ENCODE measurements around the gene FAM210A. TPM values are rescaled to one million over a fixed set of nuclear protein-coding genes. Genes with fewer than 3 reads are reported as not detected.

Gene FAM210A
- total RNA-seq, 1 experiment from 2014 or later = 29.3 TPM

GRCh38 chr18:13626544-13626908 lies 99.8 kb downstream of the FAM210A start:
- Histone ChIP-seq H2AFZ (no peak overlapping the region), H3K79me2 (ENCODE audit: low read depth) (no peaks in the 10 kb centered on the region), H4K20me1 (ENCODE audit: insufficient read depth) (no peaks in the 10 kb centered on the region), H3F3A (ENCODE audit: insufficient read depth, low read depth) (no peaks in the 10 kb centered on the region), H3K4me3 (no peak overlapping the region), H3K36me3 (ENCODE audit: low read depth) (no peaks in the 10 kb centered on the region), H3K4me1 (replicated peaks; ENCODE audit: insufficient read depth) (no peaks in the 10 kb centered on the region), H3K9me2 (ENCODE audit: insufficient read depth) (no peaks in the 10 kb centered on the region), H3K9me3 (ENCODE audit: insufficient read depth, low read depth) (no peaks in the 10 kb centered on the region), H3K27me3 (ENCODE audit: insufficient read depth, low read depth) (peaks cover 67% of the 10 kb centered on the region), H3K27ac (no peak overlapping the region), H3K4me2 (no peak overlapping the region)
- ChIA-PET POLR2A (ENCODE audit: unreplicated experiment) (no interaction called here), CTCF (no interaction called here)
- intact Hi-C loops (cut with micrococcal nuclease; ENCODE audit: unreplicated experiment) = no loop called here
- DNase-seq = no peak
- BruUV-seq (replicated peaks) = no TSS peak
- TF ChIP-seq CTCF (conservative IDR thresholded peaks at IDR 0.05) (no peak), EZH2 (IDR thresholded peaks at IDR 0.05; ENCODE audit: low read depth) (no peak)

GRCh38 chr18:13625843-13626543 lies 100.4 kb downstream of the FAM210A start:
- no peaks in the 10 kb centered on the region for H3K9me2 ChIP-seq (ENCODE audit: insufficient read depth)
- H3K4me1 ChIP-seq (replicated peaks; ENCODE audit: insufficient read depth) = no peaks in the 10 kb centered on the region
- CTCF ChIA-PET = no interaction called here
- no peak overlapping the region for H3K27ac ChIP-seq
- no peaks in the 10 kb centered on the region for H3K79me2 ChIP-seq (ENCODE audit: low read depth)
- POLR2A ChIA-PET (ENCODE audit: unreplicated experiment) = interaction anchor here (0.6 kb wide), 1 partner anchor 320 kb away, joined by 5 read pairs; no protein-coding TSS in a partner anchor
- H3K4me2 ChIP-seq = no peak overlapping the region
- DNase-seq = no peak
- no peak overlapping the region for H2AFZ ChIP-seq
- BruUV-seq (replicated peaks) = no TSS peak
- H3K4me3 ChIP-seq = no peak overlapping the region
- H4K20me1 ChIP-seq (ENCODE audit: insufficient read depth) = no peaks in the 10 kb centered on the region
- H3K36me3 ChIP-seq (ENCODE audit: low read depth) = no peaks in the 10 kb centered on the region
- H3K27me3 ChIP-seq (ENCODE audit: insufficient read depth, low read depth) = peaks cover 69% of the 10 kb centered on the region
- TF ChIP-seq CTCF (conservative IDR thresholded peaks at IDR 0.05) (no peak), EZH2 (IDR thresholded peaks at IDR 0.05; ENCODE audit: low read depth) (no peak)
- intact Hi-C loops (cut with micrococcal nuclease; ENCODE audit: unreplicated experiment) = no loop called here
- no peaks in the 10 kb centered on the region for H3K9me3 ChIP-seq (ENCODE audit: insufficient read depth, low read depth)
- no peaks in the 10 kb centered on the region for H3F3A ChIP-seq (ENCODE audit: insufficient read depth, low read depth)

- Histone ChIP-seq H2AFZ (no peak overlapping the region), H3K27ac (no peak overlapping the region), H3K9me3 (ENCODE audit: insufficient read depth, low read depth) (no peaks in the 10 kb centered on the region), H3K9me2 (ENCODE audit: insufficient read depth) (no peaks in the 10 kb centered on the region), H3K79me2 (ENCODE audit: low read depth) (no peaks in the 10 kb centered on the region), H3K4me2 (no peak overlapping the region), H3K36me3 (ENCODE audit: low read depth) (no peaks in the 10 kb centered on the region), H3K4me3 (no peak overlapping the region), H3K4me1 (replicated peaks; ENCODE audit: insufficient read depth) (no peaks in the 10 kb centered on the region), H3F3A (ENCODE audit: insufficient read depth, low read depth) (no peaks in the 10 kb centered on the region), H4K20me1 (ENCODE audit: insufficient read depth) (no peaks in the 10 kb centered on the region), H3K27me3 (ENCODE audit: insufficient read depth, low read depth) (peaks cover 76% of the 10 kb centered on the region)
- intact Hi-C loops (cut with micrococcal nuclease; ENCODE audit: unreplicated experiment) = no loop called here
- ChIA-PET POLR2A (ENCODE audit: unreplicated experiment) (no interaction called here), CTCF (no interaction called here)
- BruUV-seq (replicated peaks) = no TSS peak
- DNase-seq = no peak
- no peak for TF ChIP-seq CTCF (conservative IDR thresholded peaks at IDR 0.05)
- TF ChIP-seq EZH2 (IDR thresholded peaks at IDR 0.05; ENCODE audit: low read depth) = no peak
These were observed 101.0 kb downstream of the FAM210A start for GRCh38 chr18:13625355-13625754.
